K562 (cell line): Measurements from ENCODE around the gene ANKDD1A. TPM values are rescaled to one million over a fixed set of nuclear protein-coding genes. Genes with fewer than 3 reads are reported as not detected.

Experiments used
- BMI1 ChIP-seq: fragments of 150-350 bp; IDR thresholded peaks from 2 replicates; pipeline ENCODE4 v1.6.1; 2014; ENCODE audit warnings: low read length
- CHD2 ChIP-seq: IDR thresholded peaks from 2 replicates; pipeline ENCODE4 v1.6.1; 2011; ENCODE audit warnings: low read depth, low read length
- CREB1 ChIP-seq, 2 experiments: sonication (generic) in 1 of 2; formaldehyde crosslinking in 1 of 2; IDR thresholded peaks; 2 replicates each; pipeline versions ENCODE4 v1.6.1 to v1.8.0; 2012 to 2022; ENCODE audit warnings: inconsistent platforms in 1 of 2, mild to moderate bottlenecking in 1 of 2, missing genetic modification reagents in 1 of 2, moderate library complexity in 1 of 2
- ETV6 ChIP-seq, 3 experiments: fragments of 150-350 bp in 1 of 3; sonication (generic) in 1 of 3; formaldehyde crosslinking in 1 of 3; IDR thresholded peaks; 2 replicates each; pipeline versions ENCODE4 v1.6.1 to v1.8.0; 2014 to 2022; ENCODE audit warnings: borderline replicate concordance in 2 of 3, low read depth in 2 of 3, antibody characterized with exemption in 1 of 3, low read length in 1 of 3, mild to moderate bottlenecking in 1 of 3, missing genetic modification reagents in 1 of 3
- FOSL1 ChIP-seq: fragments of 200-800 bp; sonication (Bioruptor generic); conservative IDR thresholded peaks from 2 replicates; pipeline ENCODE4 v1.6.1; 2016; ENCODE audit warnings: missing genetic modification characterization, missing compliant biosample characterization
- GATAD2B ChIP-seq: fragments of 450-650 bp; IDR thresholded peaks from 2 replicates; pipeline ENCODE4 v1.6.1; 2017; ENCODE audit warnings: mild to moderate bottlenecking, borderline replicate concordance
- GTF2A2 ChIP-seq: IDR thresholded peaks from 2 replicates; pipeline ENCODE4 v1.6.1; 2016; ENCODE audit warnings: mild to moderate bottlenecking, missing genetic modification characterization, missing compliant biosample characterization
- HMG20B ChIP-seq: fragments of 250-450 bp; sonication (Bioruptor Pico); IDR thresholded peaks from 2 replicates; pipeline ENCODE4 v1.5.0; 2021; ENCODE audit warnings: mild to moderate bottlenecking
- HNRNPLL ChIP-seq: fragments of 200-400 bp; formaldehyde crosslinking; IDR thresholded peaks from 2 replicates; pipeline ENCODE4 v1.6.1; 2017; ENCODE audit warnings: low read length, low read depth, mild to moderate bottlenecking; ENCODE audit not compliant: poor library complexity, severe bottlenecking
- ILF3 ChIP-seq: fragments of 450-650 bp; IDR thresholded peaks from 2 replicates; pipeline ENCODE4 v1.6.1; 2018; ENCODE audit warnings: antibody characterized with exemption, mild to moderate bottlenecking, moderate library complexity, borderline replicate concordance
- JUN ChIP-seq, 2 experiments: sonication (generic) in 1 of 2; formaldehyde crosslinking in 1 of 2; IDR thresholded peaks; 2 replicates each; pipeline versions ENCODE4 v1.6.1 to v1.8.0; 2012 to 2022; ENCODE audit warnings: borderline replicate concordance in 2 of 2, mild to moderate bottlenecking in 2 of 2, improper control_type of control experiment in 1 of 2, low read depth in 1 of 2, low read length in 1 of 2, missing genetic modification reagents in 1 of 2
- KDM1A ChIP-seq, 2 experiments: fragments of 450-650 bp; IDR thresholded peaks; 2 replicates each; pipeline ENCODE4 v1.6.1; 2016; ENCODE audit warnings: mild to moderate bottlenecking in 2 of 2
- NFE2 ChIP-seq: IDR thresholded peaks from 2 replicates; pipeline ENCODE4 v1.6.1; 2014; ENCODE audit warnings: antibody characterized with exemption, low read depth
- RFX7 ChIP-seq: fragments of 250-450 bp; sonication (Bioruptor Pico); IDR thresholded peaks from 2 replicates; pipeline ENCODE4 v1.5.1; 2021; ENCODE audit warnings: mild to moderate bottlenecking
- SAFB2 ChIP-seq: fragments of 200-400 bp; formaldehyde crosslinking; IDR thresholded peaks from 2 replicates; pipeline ENCODE4 v1.6.1; 2018; ENCODE audit warnings: borderline replicate concordance, low read length, low read depth, moderate library complexity; ENCODE audit not compliant: severe bottlenecking
- TAL1 ChIP-seq: fragments of 450-650 bp; IDR thresholded peaks from 2 replicates; pipeline ENCODE4 v1.6.1; 2016; ENCODE audit warnings: mild to moderate bottlenecking
- ZFP36 ChIP-seq: fragments of 150-350 bp; IDR thresholded peaks from 2 replicates; pipeline ENCODE4 v1.6.1; 2018; ENCODE audit warnings: low read length, low read depth; ENCODE audit not compliant: partially characterized antibody
- polyA plus RNA-seq, 8 experiments: library from polyadenylated mRNA; depleted of rRNA in 4 of 8; stranded (reverse) in 5 of 8; unstranded in 3 of 8; fragments of >200 nt; fragmentation: Nextera tagmentation in 2 of 8; fragmentation: Illumina TruSeq in 1 of 8; extraction: Ambion mirVana in 2 of 8; extraction: Trizol in 1 of 8; gene quantifications; 2 replicates each; pipeline versions ENCODE4 v1.2.1 to v1.2.3, GENCODE V29; 2011 to 2014; ENCODE audit warnings: inconsistent platforms in 1 of 8, missing spikeins in 1 of 8
- total RNA-seq, 7 experiments: library from RNA; depleted of rRNA in 6 of 7; stranded (reverse); fragments of >200 nt in 6 of 7; fragmentation: Illumina TruSeq in 2 of 7; extraction: Trizol in 2 of 7; gene quantifications; 2 replicates each; pipeline versions ENCODE4 v1.2.1 to v1.2.3, GENCODE V29; 2011 to 2021; ENCODE audit warnings: low replicate concordance in 1 of 7
- TF ChIP-seq, protein P1 (sequence below): fragments of 450-650 bp; IDR thresholded peaks from 2 replicates; pipeline ENCODE4 v1.6.1; 2017; ENCODE audit warnings: antibody characterized with exemption
- TF ChIP-seq, protein P2 (sequence below): fragments of 450-650 bp; IDR thresholded peaks from 2 replicates; pipeline ENCODE4 v1.6.1; 2018; ENCODE audit not compliant: partially characterized antibody
- TF ChIP-seq, protein P3 (sequence below): fragments of 250-450 bp; sonication (Bioruptor Pico); IDR thresholded peaks from 2 replicates; pipeline ENCODE4 v1.5.0; 2021
- TF ChIP-seq, protein P4 (sequence below): fragments of 450-650 bp; formaldehyde crosslinking; IDR thresholded peaks from 2 replicates; pipeline ENCODE4 v1.4.0; 2022; ENCODE audit warnings: mild to moderate bottlenecking, moderate library complexity

ANKDD1A gene
- total and polyA plus RNA-seq, 9 of the 15 experiments (the other 6 are each of a cell fraction or from before 2014, with no cell fraction given), result 0.08 to 0.80 (median 0.43) TPM

GRCh38 chr15:64938192-64938591 is 26.5 kb downstream of the ANKDD1A start (continued):
- TF ChIP-seq FOSL1, result peak; percentile 60
- TF ChIP-seq NFE2, result peak; percentile 45; the same call in 1 of the 2 replicates
- no peak for TF ChIP-seq ZFP36
- TF ChIP-seq, protein P1, sequence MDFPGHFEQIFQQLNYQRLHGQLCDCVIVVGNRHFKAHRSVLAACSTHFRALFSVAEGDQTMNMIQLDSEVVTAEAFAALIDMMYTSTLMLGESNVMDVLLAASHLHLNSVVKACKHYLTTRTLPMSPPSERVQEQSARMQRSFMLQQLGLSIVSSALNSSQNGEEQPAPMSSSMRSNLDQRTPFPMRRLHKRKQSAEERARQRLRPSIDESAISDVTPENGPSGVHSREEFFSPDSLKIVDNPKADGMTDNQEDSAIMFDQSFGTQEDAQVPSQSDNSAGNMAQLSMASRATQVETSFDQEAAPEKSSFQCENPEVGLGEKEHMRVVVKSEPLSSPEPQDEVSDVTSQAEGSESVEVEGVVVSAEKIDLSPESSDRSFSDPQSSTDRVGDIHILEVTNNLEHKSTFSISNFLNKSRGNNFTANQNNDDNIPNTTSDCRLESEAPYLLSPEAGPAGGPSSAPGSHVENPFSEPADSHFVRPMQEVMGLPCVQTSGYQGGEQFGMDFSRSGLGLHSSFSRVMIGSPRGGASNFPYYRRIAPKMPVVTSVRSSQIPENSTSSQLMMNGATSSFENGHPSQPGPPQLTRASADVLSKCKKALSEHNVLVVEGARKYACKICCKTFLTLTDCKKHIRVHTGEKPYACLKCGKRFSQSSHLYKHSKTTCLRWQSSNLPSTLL, result no peak
- TF ChIP-seq, protein P2, sequence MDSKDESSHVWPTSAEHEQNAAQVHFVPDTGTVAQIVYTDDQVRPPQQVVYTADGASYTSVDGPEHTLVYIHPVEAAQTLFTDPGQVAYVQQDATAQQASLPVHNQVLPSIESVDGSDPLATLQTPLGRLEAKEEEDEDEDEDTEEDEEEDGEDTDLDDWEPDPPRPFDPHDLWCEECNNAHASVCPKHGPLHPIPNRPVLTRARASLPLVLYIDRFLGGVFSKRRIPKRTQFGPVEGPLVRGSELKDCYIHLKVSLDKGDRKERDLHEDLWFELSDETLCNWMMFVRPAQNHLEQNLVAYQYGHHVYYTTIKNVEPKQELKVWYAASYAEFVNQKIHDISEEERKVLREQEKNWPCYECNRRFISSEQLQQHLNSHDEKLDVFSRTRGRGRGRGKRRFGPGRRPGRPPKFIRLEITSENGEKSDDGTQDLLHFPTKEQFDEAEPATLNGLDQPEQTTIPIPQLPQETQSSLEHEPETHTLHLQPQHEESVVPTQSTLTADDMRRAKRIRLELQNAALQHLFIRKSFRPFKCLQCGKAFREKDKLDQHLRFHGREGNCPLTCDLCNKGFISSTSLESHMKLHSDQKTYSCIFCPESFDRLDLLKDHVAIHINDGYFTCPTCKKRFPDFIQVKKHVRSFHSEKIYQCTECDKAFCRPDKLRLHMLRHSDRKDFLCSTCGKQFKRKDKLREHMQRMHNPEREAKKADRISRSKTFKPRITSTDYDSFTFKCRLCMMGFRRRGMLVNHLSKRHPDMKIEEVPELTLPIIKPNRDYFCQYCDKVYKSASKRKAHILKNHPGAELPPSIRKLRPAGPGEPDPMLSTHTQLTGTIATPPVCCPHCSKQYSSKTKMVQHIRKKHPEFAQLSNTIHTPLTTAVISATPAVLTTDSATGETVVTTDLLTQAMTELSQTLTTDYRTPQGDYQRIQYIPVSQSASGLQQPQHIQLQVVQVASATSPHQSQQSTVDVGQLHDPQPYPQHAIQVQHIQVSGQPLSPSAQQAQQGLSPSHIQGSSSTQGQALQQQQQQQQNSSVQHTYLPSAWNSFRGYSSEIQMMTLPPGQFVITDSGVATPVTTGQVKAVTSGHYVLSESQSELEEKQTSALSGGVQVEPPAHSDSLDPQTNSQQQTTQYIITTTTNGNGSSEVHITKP, result no peak
- TF ChIP-seq KDM1A (IDR thresholded peaks at IDR 0.05), result no peak
- peak; percentile 48; the same call in 1 of the 2 replicates for TF ChIP-seq JUN (IDR thresholded peaks at IDR 0.05; ENCODE audit: borderline replicate concordance, low read depth, low read length)
- no peak for TF ChIP-seq JUN (CRISPR knock-in tag; IDR thresholded peaks at IDR 0.05; ENCODE audit: borderline replicate concordance)
- TF ChIP-seq RFX7 (CRISPR knock-in tag), result no peak
- no peak for TF ChIP-seq ILF3
- no peak for TF ChIP-seq TAL1
- TF ChIP-seq GTF2A2 (tag), result no peak
- TF ChIP-seq CREB1 (IDR thresholded peaks at IDR 0.05), result no peak
- no peak for TF ChIP-seq CREB1 (CRISPR knock-in tag; IDR thresholded peaks at IDR 0.05)
- TF ChIP-seq SAFB2, result no peak
- TF ChIP-seq, protein P3, sequence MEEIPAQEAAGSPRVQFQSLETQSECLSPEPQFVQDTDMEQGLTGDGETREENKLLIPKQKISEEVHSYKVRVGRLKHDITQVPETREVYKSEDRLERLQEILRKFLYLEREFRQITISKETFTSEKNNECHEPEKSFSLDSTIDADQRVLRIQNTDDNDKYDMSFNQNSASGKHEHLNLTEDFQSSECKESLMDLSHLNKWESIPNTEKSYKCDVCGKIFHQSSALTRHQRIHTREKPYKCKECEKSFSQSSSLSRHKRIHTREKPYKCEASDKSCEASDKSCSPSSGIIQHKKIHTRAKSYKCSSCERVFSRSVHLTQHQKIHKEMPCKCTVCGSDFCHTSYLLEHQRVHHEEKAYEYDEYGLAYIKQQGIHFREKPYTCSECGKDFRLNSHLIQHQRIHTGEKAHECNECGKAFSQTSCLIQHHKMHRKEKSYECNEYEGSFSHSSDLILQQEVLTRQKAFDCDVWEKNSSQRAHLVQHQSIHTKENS (CRISPR knock-in tag), result no peak
- no peak for TF ChIP-seq GATAD2B
- peak in 1 of 2 experiments; percentile 60; a peak in 1 of 4 replicates for TF ChIP-seq ETV6 (IDR thresholded peaks at IDR 0.05; ENCODE audit: borderline replicate concordance in 1 of 2, low read depth in 2 of 2, low read length in 1 of 2)
- TF ChIP-seq ETV6 (CRISPR knock-in tag; IDR thresholded peaks at IDR 0.05; ENCODE audit: borderline replicate concordance), result no peak
- TF ChIP-seq HNRNPLL, result no peak
- TF ChIP-seq CHD2, result no peak
- TF ChIP-seq HMG20B (CRISPR knock-in tag), result no peak
- TF ChIP-seq BMI1, result no peak
- TF ChIP-seq, protein P4, sequence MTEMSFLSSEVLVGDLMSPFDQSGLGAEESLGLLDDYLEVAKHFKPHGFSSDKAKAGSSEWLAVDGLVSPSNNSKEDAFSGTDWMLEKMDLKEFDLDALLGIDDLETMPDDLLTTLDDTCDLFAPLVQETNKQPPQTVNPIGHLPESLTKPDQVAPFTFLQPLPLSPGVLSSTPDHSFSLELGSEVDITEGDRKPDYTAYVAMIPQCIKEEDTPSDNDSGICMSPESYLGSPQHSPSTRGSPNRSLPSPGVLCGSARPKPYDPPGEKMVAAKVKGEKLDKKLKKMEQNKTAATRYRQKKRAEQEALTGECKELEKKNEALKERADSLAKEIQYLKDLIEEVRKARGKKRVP (CRISPR knock-in tag), result no peak
